ENCODE results near the gene BTBD1. TPM values are rescaled to one million over a fixed set of nuclear protein-coding genes. Genes with fewer than 3 reads are reported as not detected.

Gene BTBD1
- total and polyA plus RNA-seq, 7 donors, result 93.5 to 193 (median 151) TPM

GRCh38 chr15:83106994-83107840 lies 40.2 kb upstream of the BTBD1 start, which contains the start of gene TM6SF1:
TSS of gene TM6SF1 (plus strand) at chr15:83107645. CDS start at chr15:83107681, 36 bp downstream.
- H3K36me3 ChIP-seq (ENCODE audit: insufficient read depth in 1 of 2, low read depth in 1 of 2), result no peaks in the 10 kb centered on the region
- H3K27ac ChIP-seq, result peak within 1 kb of the TSS; percentile 85
- no peak for TF ChIP-seq CTCF (IDR thresholded peaks at IDR 0.05)
- H3K4me3 ChIP-seq, result peak within 1 kb of the TSS; percentile 90
- 0 to 1% (median 1%) methylated on average over 40 to 97 of the region's 97 CpGs for WGBS, 3 donors
- peaks cover 14% of the 10 kb centered on the region for H3K4me1 ChIP-seq
- DNase-seq (peak; percentile 58 to 83), ATAC-seq (peak; percentile 81 to 88 (median 86))
- intact Hi-C loops (cut with DNase I), result loop anchor here (5.0 kb wide), 2 partner anchors 40 to 95 kb away; partner anchors contain the start of genes BTBD1 (in 2 of the 2) and C15orf40 (in 1 of the 2)
- H3K9me3 ChIP-seq, result no peaks in the 10 kb centered on the region
- H3K27me3 ChIP-seq (ENCODE audit: insufficient read depth in 3 of 3, low read length in 2 of 3), result no peaks in the 10 kb centered on the region

- Histone ChIP-seq H3K9me3 (no peaks in the 10 kb centered on the region), H3K27me3 (ENCODE audit: insufficient read depth in 3 of 3, low read length in 2 of 3) (no peaks in the 10 kb centered on the region), H3K4me1 (peaks cover 21% of the 10 kb centered on the region), H3K27ac (no peak overlapping the region), H3K4me3 (no peak overlapping the region), H3K36me3 (ENCODE audit: insufficient read depth in 1 of 2, low read depth in 1 of 2) (no peaks in the 10 kb centered on the region)
- no peak for TF ChIP-seq CTCF (IDR thresholded peaks at IDR 0.05)
- DNase-seq (no peak), ATAC-seq (no peak)
- 49 to 79% (median 60%) methylated on average over 1 of the region's 1 CpG for WGBS, 3 donors
- intact Hi-C loops (cut with DNase I), result loop anchor here (1.0 to 5.0 kb wide), 3 partner anchors 38 to 94 kb away; partner anchors contain the start of genes BTBD1 (in 2 of the 2) and C15orf40 (in 2 of the 2)
Observed at GRCh38 chr15:83105440-83105839, 38.4 kb upstream of the BTBD1 start.

GRCh38 chr15:83104141-83104540 lies 37.1 kb upstream of the BTBD1 start:
- Histone ChIP-seq H3K27ac (no peak overlapping the region), H3K4me1 (peaks cover 32% of the 10 kb centered on the region), H3K36me3 (ENCODE audit: insufficient read depth in 1 of 2, low read depth in 1 of 2) (no peaks in the 10 kb centered on the region), H3K9me3 (no peaks in the 10 kb centered on the region), H3K4me3 (no peak overlapping the region), H3K27me3 (ENCODE audit: insufficient read depth in 3 of 3, low read length in 2 of 3) (no peaks in the 10 kb centered on the region)
- ATAC-seq (no peak), DNase-seq (no peak)
- 86 to 97% (median 91%) methylated on average over 4 of the region's 4 CpGs for WGBS, 3 donors
- intact Hi-C loops (cut with DNase I), result no loop called here
- TF ChIP-seq CTCF (IDR thresholded peaks at IDR 0.05), result no peak

- H3K4me3 ChIP-seq, result no peak overlapping the region
- DNase-seq, result no peak
- H3K4me1 ChIP-seq, result peaks cover 26% of the 10 kb centered on the region
- H3K27ac ChIP-seq, result no peak overlapping the region
- H3K9me3 ChIP-seq, result peaks cover 6% of the 10 kb centered on the region
- ATAC-seq, result no peak
- H3K36me3 ChIP-seq (ENCODE audit: insufficient read depth in 1 of 2, low read depth in 1 of 2), result no peaks in the 10 kb centered on the region
- 58 to 67% (median 63%) methylated on average over 2 of the region's 2 CpGs for WGBS, 3 donors
- H3K27me3 ChIP-seq (ENCODE audit: insufficient read depth in 3 of 3, low read length in 2 of 3), result no peaks in the 10 kb centered on the region
- intact Hi-C loops (cut with DNase I), result no loop called here
- TF ChIP-seq CTCF (IDR thresholded peaks at IDR 0.05), result no peak
Observed at GRCh38 chr15:83102346-83102745, 35.3 kb upstream of the BTBD1 start.
